ENCODE measurements around the gene GALR2.

The GALR2 gene

GRCh38 chr17:76125922-76126321 is 51.3 kb downstream of the GALR2 start:
- DNase-seq (ENCODE audit: low read depth in 2 of 2), result no peak
